Astrocyte (in vitro differentiated cells and primary cell): ENCODE measurements around the gene EDNRB. TPM values are rescaled to one million over a fixed set of nuclear protein-coding genes. Genes with fewer than 3 reads are reported as not detected.

Source experiments
- DNase-seq: peaks from one replicate; pipeline ENCODE4 v3.0.0-alpha.2; 2010; ENCODE audit warnings: low read depth
- FAIRE-seq: peaks from 2 replicates; lab custom pipeline; 2011; peaks lifted over from hg19 to GRCh38; lab: Jason Lieb, UNC
- H2AFZ ChIP-seq: 2 replicates; pipeline ENCODE4 v1.6.0; 2012; ENCODE audit warnings: low read depth, low read length, inconsistent platforms
- H3K27ac ChIP-seq: 2 replicates; pipeline ENCODE4 v1.5.1; 2011; ENCODE audit warnings: low read depth, low read length, inconsistent platforms
- H3K27me3 ChIP-seq: 2 replicates; pipeline ENCODE4 v1.6.0; 2011; ENCODE audit warnings: low read length, inconsistent platforms; ENCODE audit not compliant: insufficient read depth
- H3K36me3 ChIP-seq: 2 replicates; pipeline ENCODE4 v1.5.1; 2011; ENCODE audit warnings: low read length, inconsistent platforms; ENCODE audit not compliant: insufficient read depth
- H3K4me1 ChIP-seq: 2 replicates; pipeline ENCODE4 v1.5.1; 2011; ENCODE audit warnings: low read length, inconsistent platforms; ENCODE audit not compliant: insufficient read depth
- H3K4me2 ChIP-seq: 2 replicates; pipeline ENCODE4 v1.6.0; 2012; ENCODE audit warnings: low read length, inconsistent platforms
- H3K4me3 ChIP-seq: 2 replicates; pipeline ENCODE4 v1.5.1; 2011; ENCODE audit warnings: low read depth, mild to moderate bottlenecking, low read length, inconsistent platforms; ENCODE audit not compliant: insufficient read depth
- H3K79me2 ChIP-seq: 2 replicates; pipeline ENCODE4 v1.6.0; 2012; ENCODE audit warnings: mild to moderate bottlenecking, low read length, inconsistent platforms; ENCODE audit not compliant: insufficient read depth
- H3K9ac ChIP-seq: 2 replicates; pipeline ENCODE4 v1.6.0; 2012; ENCODE audit warnings: mild to moderate bottlenecking, low read length, inconsistent platforms
- H3K9me3 ChIP-seq: 2 replicates; pipeline ENCODE4 v1.5.1; 2012; ENCODE audit warnings: low read depth, mild to moderate bottlenecking, low read length, inconsistent platforms; ENCODE audit not compliant: insufficient read depth
- H4K20me1 ChIP-seq: 2 replicates; pipeline ENCODE4 v1.6.0; 2012; ENCODE audit warnings: low read length, inconsistent platforms; ENCODE audit not compliant: insufficient read depth
- H3K27ac Mint-ChIP-seq: one replicate; pipeline ENCODE4 v1.8.0; 2021; ENCODE audit warnings: mild to moderate bottlenecking, mixed read lengths; ENCODE audit not compliant: unreplicated experiment
- H3K27me3 Mint-ChIP-seq: one replicate; pipeline ENCODE4 v1.8.0; 2021; ENCODE audit warnings: low read depth, mixed read lengths; ENCODE audit not compliant: unreplicated experiment
- H3K36me3 Mint-ChIP-seq: one replicate; pipeline ENCODE4 v1.8.0; 2021; ENCODE audit warnings: low read depth, mixed read lengths; ENCODE audit not compliant: unreplicated experiment
- H3K4me1 Mint-ChIP-seq: one replicate; pipeline ENCODE4 v1.8.0; 2021; ENCODE audit warnings: low read depth, mixed read lengths; ENCODE audit not compliant: unreplicated experiment
- H3K4me3 Mint-ChIP-seq: one replicate; pipeline ENCODE4 v1.8.0; 2021; ENCODE audit warnings: mild to moderate bottlenecking, moderate library complexity, mixed read lengths; ENCODE audit not compliant: unreplicated experiment
- H3K9me3 Mint-ChIP-seq: one replicate; pipeline ENCODE4 v1.8.0; 2021; ENCODE audit warnings: mild to moderate bottlenecking, mixed read lengths; ENCODE audit not compliant: unreplicated experiment
- EZH2 ChIP-seq: IDR thresholded peaks from 2 replicates; pipeline ENCODE4 v1.6.1; 2012; ENCODE audit warnings: mild to moderate bottlenecking, low read length, inconsistent platforms; ENCODE audit not compliant: insufficient read depth
- total RNA-seq: library from RNA; stranded (reverse); gene quantifications from 2 replicates; pipeline ENCODE4 v1.2.1, GENCODE V29; 2021
- TF ChIP-seq, protein P1 (sequence below): IDR thresholded peaks from 2 replicates; pipeline ENCODE4 v1.5.1; 2011; ENCODE audit warnings: low read depth, mild to moderate bottlenecking, inconsistent platforms, low read length, moderate library complexity; ENCODE audit not compliant: insufficient read depth

The EDNRB gene
- total RNA-seq, 1 donor from 2014 or later = 3.2 TPM

DNA sequence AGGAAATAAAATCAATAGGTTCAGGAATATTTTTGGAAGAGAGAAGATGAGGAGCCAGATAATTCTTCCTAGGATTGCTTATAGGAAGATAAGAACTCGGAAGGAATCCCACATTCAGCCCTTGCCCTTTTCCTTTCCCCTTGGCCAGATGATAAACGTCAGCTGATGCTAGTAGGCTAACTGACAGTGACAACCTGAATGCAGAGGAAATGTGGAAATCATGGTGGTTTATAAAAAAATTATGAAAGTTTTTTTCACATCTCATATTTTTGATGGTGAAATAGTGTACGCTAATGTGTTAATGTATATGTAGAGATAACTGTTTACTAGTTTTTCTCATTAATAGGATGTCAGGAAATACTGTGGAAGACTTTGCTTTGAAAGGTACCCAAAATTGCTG is 56.9 kb downstream of the EDNRB start:
- FAIRE-seq (no peak), DNase-seq (no peak)
- Histone ChIP-seq H3K27me3 (no peaks in the 10 kb centered on the region), H3K27ac (no peak overlapping the region), H3K9me3 (no peaks in the 10 kb centered on the region), H3K36me3 (no peaks in the 10 kb centered on the region), H3K4me2 (no peak overlapping the region), H2AFZ (no peak overlapping the region), H3K9ac (no peak overlapping the region), H3K4me3 (no peak overlapping the region), H4K20me1 (no peaks in the 10 kb centered on the region), H3K4me1 (no peaks in the 10 kb centered on the region), H3K79me2 (no peaks in the 10 kb centered on the region)
- Mint-ChIP-seq H3K27me3 (no peaks in the 10 kb centered on the region), H3K4me3 (no peak overlapping the region), H3K27ac (no peak overlapping the region), H3K36me3 (no peaks in the 10 kb centered on the region), H3K9me3 (no peaks in the 10 kb centered on the region), H3K4me1 (peaks cover 7% of the 10 kb centered on the region)
- TF ChIP-seq, protein P1, sequence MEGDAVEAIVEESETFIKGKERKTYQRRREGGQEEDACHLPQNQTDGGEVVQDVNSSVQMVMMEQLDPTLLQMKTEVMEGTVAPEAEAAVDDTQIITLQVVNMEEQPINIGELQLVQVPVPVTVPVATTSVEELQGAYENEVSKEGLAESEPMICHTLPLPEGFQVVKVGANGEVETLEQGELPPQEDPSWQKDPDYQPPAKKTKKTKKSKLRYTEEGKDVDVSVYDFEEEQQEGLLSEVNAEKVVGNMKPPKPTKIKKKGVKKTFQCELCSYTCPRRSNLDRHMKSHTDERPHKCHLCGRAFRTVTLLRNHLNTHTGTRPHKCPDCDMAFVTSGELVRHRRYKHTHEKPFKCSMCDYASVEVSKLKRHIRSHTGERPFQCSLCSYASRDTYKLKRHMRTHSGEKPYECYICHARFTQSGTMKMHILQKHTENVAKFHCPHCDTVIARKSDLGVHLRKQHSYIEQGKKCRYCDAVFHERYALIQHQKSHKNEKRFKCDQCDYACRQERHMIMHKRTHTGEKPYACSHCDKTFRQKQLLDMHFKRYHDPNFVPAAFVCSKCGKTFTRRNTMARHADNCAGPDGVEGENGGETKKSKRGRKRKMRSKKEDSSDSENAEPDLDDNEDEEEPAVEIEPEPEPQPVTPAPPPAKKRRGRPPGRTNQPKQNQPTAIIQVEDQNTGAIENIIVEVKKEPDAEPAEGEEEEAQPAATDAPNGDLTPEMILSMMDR = no peak
- TF ChIP-seq EZH2 = no peak

DNA sequence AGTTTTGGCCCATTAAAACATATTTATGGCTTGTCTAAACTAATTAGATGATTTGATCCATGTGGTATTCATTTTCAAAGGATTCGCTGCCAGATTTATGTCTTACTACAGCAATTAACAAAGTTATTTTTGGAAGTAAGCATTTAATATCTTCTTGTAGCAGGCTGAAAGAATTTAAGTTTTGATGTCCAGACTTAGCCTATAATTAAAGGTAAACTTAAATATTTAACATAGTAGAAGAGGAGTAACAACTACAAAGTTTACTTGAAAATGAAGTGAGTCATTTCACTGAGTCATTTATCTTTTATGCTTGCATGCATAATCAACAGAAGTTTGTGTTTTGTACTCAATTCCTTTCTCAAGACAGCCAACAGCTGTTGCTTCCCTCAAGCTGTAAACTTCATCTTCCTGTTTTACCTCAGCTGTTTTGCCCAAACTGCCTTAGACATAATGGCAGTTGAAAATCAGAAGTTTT is 58.1 kb downstream of the EDNRB start:
- H3K27ac ChIP-seq = no peak overlapping the region
- peaks cover 7% of the 10 kb centered on the region for H3K4me1 Mint-ChIP-seq

DNA sequence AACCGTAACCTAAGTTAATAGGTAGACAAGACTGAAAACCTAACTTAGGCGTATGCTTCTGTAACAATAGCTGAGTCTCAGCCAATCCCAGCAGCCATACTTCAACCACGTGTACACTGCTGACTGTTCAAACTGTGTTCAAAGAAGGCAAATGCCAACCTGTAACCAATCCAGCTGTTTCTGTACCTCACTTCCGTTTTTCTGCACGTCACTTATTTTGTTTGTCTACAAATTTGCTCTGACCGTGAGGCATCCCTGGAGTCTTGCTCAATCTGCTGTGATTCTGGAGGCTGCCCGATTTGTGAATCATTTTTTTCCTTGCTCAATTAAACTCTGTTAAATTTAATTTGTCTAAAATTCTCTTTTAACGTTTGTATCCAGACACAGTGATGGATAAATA is 59.2 kb downstream of the EDNRB start:
- H2AFZ ChIP-seq = no peak overlapping the region
- no peaks in the 10 kb centered on the region for H3K9me3 ChIP-seq
- no peaks in the 10 kb centered on the region for H3K4me1 ChIP-seq
- no peak overlapping the region for H3K4me3 Mint-ChIP-seq
- no peak overlapping the region for H3K9ac ChIP-seq
- H3K4me3 ChIP-seq = no peak overlapping the region
- no peaks in the 10 kb centered on the region for H3K36me3 Mint-ChIP-seq
- H4K20me1 ChIP-seq = no peaks in the 10 kb centered on the region
- FAIRE-seq (no peak), DNase-seq (peak; percentile 48)
- no peaks in the 10 kb centered on the region for H3K36me3 ChIP-seq
- H3K27me3 ChIP-seq = no peaks in the 10 kb centered on the region
- no peaks in the 10 kb centered on the region for H3K9me3 Mint-ChIP-seq
- H3K4me2 ChIP-seq = no peak overlapping the region
- H3K4me1 Mint-ChIP-seq = peaks cover 7% of the 10 kb centered on the region
- H3K27me3 Mint-ChIP-seq = no peaks in the 10 kb centered on the region
- H3K79me2 ChIP-seq = no peaks in the 10 kb centered on the region
- H3K27ac ChIP-seq = no peak overlapping the region
- no peak overlapping the region for H3K27ac Mint-ChIP-seq
- TF ChIP-seq, protein P1 = no peak
- no peak for TF ChIP-seq EZH2

More for the DNA sequence above, 58.1 kb downstream of the EDNRB start:
- Histone ChIP-seq H3K36me3 (no peaks in the 10 kb centered on the region), H3K9me3 (no peaks in the 10 kb centered on the region), H4K20me1 (no peaks in the 10 kb centered on the region), H3K4me3 (no peak overlapping the region), H3K4me1 (no peaks in the 10 kb centered on the region), H3K4me2 (no peak overlapping the region), H3K27me3 (no peaks in the 10 kb centered on the region), H3K9ac (no peak overlapping the region), H2AFZ (no peak overlapping the region), H3K79me2 (no peaks in the 10 kb centered on the region)
- FAIRE-seq (no peak), DNase-seq (peak; percentile 80)
- H3K9me3 Mint-ChIP-seq = no peaks in the 10 kb centered on the region
- H3K4me3 Mint-ChIP-seq = no peak overlapping the region
- TF ChIP-seq, protein P1 = no peak
- no peak for TF ChIP-seq EZH2
- H3K36me3 Mint-ChIP-seq = no peaks in the 10 kb centered on the region
- H3K27ac Mint-ChIP-seq = no peak overlapping the region
- H3K27me3 Mint-ChIP-seq = no peaks in the 10 kb centered on the region
